Activated T-cell treated with anti-CD3 and anti-CD28 coated beads, Interleukin-2, amount 50 U/mL, for 72 hours (primary cell): Measurements from ENCODE around the gene PGGHG. TPM values are rescaled to one million over a fixed set of nuclear protein-coding genes. Genes with fewer than 3 reads are reported as not detected.

Source experiments
- ATAC-seq, 2 donors: fragments of 150-1000 bp; cut with Tn5 transposase; replicated peaks in 1 of 2; 2 replicates each; pipeline ENCODE4 v1.10.0; 2021; ENCODE audit warnings: moderate library complexity in 2 of 2, mild to moderate bottlenecking in 1 of 2
- DNase-seq, 2 donors: peaks; one replicate each; pipeline ENCODE4 v3.0.0; 2021 to 2022; ENCODE audit warnings: mixed read lengths in 1 of 2
- H3K27ac Mint-ChIP-seq: one replicate; pipeline ENCODE4 v1.8.0; 2022; ENCODE audit warnings: mild to moderate bottlenecking, moderate library complexity, mixed read lengths
- H3K27me3 Mint-ChIP-seq: one replicate; pipeline ENCODE4 v1.8.0; 2022; ENCODE audit warnings: low read depth, mixed read lengths
- H3K36me3 Mint-ChIP-seq, 2 donors: one replicate each; pipeline ENCODE4 v1.8.0; 2022; ENCODE audit warnings: mixed read lengths in 2 of 2, mild to moderate bottlenecking in 1 of 2; ENCODE audit not compliant: insufficient read depth in 2 of 2
- H3K4me1 Mint-ChIP-seq: one replicate; pipeline ENCODE4 v1.8.0; 2022; ENCODE audit warnings: low read depth, mixed read lengths
- H3K4me3 Mint-ChIP-seq, 2 donors: one replicate each; pipeline ENCODE4 v1.8.0; 2022; ENCODE audit warnings: mild to moderate bottlenecking in 2 of 2, mixed read lengths in 2 of 2, moderate library complexity in 2 of 2
- H3K9me3 Mint-ChIP-seq, 2 donors: one replicate each; pipeline ENCODE4 v1.8.0; 2022; ENCODE audit warnings: mixed read lengths in 2 of 2
- total RNA-seq, 2 donors: library from RNA; stranded (reverse); gene quantifications; one replicate each; pipeline ENCODE4 v1.2.3, GENCODE V29; 2022

PGGHG gene
- total RNA-seq, 2 donors from 2014 or later = 161 to 273 TPM

DNA sequence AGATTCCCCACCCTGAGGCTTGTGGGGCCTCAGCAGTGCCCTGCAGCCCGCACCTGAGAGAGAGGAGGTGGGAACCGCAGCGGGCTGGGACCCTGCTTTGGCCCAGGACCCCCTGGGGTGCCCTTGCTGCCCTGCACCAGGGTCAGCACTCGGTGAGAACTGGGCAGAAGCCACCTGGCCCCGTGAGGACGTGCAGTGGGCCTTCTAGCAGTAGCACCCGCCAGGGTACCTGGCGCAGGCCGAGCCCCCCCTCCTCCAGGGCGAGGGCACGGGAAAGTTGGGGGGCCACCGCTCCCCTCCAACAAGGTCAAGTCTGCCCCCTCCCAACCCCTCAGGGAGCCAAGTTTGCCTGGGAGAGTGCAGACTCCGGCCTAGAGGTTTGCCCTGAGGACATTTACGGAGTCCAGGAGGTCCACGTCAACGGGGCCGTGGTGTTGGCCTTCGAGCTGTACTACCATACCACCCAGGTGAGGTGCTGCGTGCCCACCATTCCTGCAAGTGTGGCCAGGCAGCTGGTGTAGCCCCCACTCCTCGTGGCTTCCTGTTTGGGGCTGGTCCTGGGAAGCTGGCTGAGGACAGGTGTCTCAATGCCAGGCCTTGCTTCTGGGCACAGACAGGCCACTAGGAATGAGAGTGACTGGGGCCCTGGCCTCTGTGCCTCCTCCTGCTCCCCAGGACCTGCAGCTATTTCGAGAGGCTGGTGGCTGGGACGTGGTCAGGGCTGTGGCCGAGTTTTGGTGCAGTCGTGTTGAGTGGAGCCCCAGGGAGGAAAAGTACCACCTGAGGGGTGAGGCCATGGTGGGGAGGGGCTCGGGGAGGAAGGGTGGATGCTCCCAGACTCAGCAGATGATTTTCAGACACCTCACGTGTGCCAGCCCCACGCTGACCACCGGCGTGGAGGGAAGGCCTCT is 3.5 kb downstream of the PGGHG start:
- no peak overlapping the region for H3K27ac Mint-ChIP-seq
- H3K36me3 Mint-ChIP-seq = peaks cover 7 to 16% of the 10 kb centered on the region in 2 donors
- no peak for ATAC-seq
- DNase-seq = no peak
- peaks cover 28% of the 10 kb centered on the region for H3K4me1 Mint-ChIP-seq
- no peaks in the 10 kb centered on the region for H3K9me3 Mint-ChIP-seq
- H3K4me3 Mint-ChIP-seq = no peak overlapping the region
- no peaks in the 10 kb centered on the region for H3K27me3 Mint-ChIP-seq

DNA sequence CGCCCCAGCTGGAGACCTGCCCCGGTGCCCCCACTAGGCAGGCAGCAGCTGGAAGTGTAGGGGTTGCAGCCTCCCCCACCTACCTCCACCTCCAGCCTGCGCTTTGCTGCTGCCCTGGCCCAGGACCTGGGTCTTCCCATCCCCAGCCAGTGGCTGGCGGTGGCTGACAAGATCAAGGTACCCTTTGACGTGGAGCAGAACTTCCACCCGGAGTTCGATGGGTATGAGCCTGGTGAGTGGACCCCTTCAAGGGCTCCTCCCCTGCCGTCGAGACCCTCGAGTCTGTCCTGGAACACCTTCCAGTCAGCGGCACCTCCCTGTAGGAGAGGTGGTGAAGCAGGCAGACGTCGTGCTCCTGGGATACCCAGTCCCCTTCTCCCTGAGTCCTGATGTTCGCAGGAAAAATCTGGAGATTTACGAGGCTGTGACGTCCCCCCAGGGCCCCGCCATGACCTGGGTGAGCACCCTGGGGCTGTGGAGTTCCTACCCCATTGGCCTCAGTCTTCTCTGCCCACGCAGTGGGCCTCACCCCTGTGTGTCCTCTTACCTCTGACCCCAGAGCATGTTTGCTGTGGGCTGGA is 4.4 kb downstream of the PGGHG start:
- no peak for ATAC-seq
- Mint-ChIP-seq H3K27me3 (no peaks in the 10 kb centered on the region), H3K4me1 (peaks cover 37% of the 10 kb centered on the region), H3K9me3 (no peaks in the 10 kb centered on the region), H3K27ac (no peak overlapping the region), H3K36me3 (peaks cover 3 to 10% of the 10 kb centered on the region in 2 donors), H3K4me3 (no peak overlapping the region)
- DNase-seq = no peak

DNA sequence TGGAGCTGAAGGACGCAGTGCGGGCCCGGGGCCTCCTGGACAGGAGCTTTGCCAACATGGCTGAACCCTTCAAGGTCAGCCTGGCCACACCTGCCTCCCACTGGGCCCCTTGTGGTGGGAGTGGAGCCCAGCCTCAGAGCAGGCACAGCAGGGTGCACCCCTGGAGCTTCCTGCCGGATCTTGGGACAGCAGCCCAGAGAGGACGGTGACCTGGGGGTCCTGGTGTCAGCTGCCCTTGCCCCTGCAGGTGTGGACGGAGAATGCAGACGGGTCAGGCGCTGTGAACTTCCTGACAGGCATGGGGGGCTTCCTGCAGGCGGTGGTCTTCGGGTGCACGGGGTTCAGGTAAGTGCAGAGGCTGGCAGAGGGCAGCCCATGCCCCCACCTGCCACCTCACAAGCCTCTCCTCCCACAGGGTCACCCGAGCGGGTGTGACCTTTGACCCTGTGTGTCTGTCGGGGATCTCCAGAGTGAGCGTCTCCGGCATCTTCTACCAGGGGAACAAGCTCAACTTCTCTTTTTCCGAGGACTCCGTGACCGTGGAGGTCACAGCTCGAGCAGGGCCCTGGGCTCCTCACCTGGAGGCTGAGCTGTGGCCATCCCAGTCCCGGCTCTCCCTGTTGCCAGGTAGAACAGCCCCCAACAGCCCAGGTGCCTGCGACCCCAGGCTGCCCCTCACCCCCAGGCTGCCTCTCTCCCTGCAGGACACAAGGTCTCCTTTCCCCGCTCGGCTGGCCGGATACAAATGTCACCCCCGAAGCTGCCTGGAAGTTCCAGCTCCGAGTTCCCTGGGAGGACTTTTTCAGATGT is 5.1 kb downstream of the PGGHG start:
- ATAC-seq (no peak), DNase-seq (no peak)
- no peak overlapping the region for H3K27ac Mint-ChIP-seq
- peaks cover 40% of the 10 kb centered on the region for H3K4me1 Mint-ChIP-seq
- H3K4me3 Mint-ChIP-seq = no peak overlapping the region
- peaks cover 3 to 10% of the 10 kb centered on the region in 2 donors for H3K36me3 Mint-ChIP-seq
- no peaks in the 10 kb centered on the region for H3K9me3 Mint-ChIP-seq
- H3K27me3 Mint-ChIP-seq = no peaks in the 10 kb centered on the region

DNA sequence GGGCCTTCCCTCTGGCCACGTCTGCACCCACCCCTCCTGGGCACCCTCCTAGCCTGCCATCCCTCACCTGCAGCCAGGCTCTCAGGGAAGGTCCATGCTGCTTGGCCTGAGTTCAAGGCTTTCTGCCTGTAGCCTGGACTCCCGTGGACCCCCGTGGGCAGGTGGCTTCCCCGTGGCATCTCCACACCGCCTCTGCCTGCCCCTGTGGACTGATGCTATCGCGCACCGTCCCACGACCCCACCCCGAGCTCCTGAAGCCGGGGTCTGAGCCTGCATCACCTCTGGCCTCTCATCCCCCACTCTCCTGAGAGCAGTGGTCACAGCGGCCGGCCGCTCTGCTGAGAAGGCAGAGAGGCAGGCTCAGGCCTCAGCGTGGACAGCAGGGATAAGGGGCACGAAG is 5.9 kb downstream of the PGGHG start:
- H3K36me3 Mint-ChIP-seq = peaks cover 3 to 9% of the 10 kb centered on the region in 2 donors
- ATAC-seq (no peak), DNase-seq (no peak)
- H3K4me3 Mint-ChIP-seq = no peak overlapping the region
- no peak overlapping the region for H3K27ac Mint-ChIP-seq
- H3K27me3 Mint-ChIP-seq = no peaks in the 10 kb centered on the region
- H3K9me3 Mint-ChIP-seq = no peaks in the 10 kb centered on the region
- peaks cover 37% of the 10 kb centered on the region for H3K4me1 Mint-ChIP-seq

DNA sequence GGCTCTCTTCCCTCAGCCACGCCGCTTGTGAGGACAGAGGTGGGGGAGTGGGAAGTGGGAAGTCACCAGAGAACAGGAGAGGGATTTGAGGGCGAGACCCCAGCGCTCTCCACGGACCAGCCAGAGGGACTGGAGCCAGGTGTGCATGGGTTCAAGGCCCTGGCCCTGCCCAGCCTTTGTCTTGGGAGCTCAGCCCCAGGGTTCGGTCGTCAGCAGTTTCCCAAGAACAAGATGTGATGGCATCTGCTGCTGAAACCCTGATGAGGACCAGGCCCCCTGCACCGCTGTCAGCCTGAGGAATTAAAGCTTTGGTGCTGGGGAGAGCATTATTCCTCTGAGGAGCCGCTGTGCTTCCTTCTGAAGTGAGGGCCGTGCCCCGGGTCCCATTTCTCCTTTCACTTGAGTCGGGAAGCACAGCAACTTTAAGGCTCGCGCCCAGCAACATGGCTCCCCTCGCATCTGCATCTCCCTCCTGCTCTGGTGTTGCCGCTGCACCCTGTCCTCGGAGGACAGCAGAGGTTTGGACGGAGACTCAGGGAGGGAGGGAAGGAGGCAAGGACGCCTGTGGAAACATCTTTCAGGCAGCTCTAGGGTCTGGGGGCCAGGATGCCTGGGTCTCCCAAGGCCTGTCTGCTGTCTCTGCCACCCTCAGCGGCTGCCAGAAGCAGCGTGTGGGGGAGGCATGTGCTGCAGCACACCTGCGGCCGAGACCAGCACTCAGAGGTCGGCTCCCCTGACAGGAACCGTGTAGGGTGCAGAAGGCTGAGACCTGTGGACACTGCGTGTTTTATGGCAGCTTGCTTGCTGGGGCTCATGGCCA is 6.6 kb downstream of the PGGHG start:
- Mint-ChIP-seq H3K27ac (no peak overlapping the region), H3K36me3 (peaks cover 3 to 7% of the 10 kb centered on the region in 2 donors), H3K27me3 (peaks cover 6% of the 10 kb centered on the region), H3K4me1 (peaks cover 36% of the 10 kb centered on the region), H3K9me3 (no peaks in the 10 kb centered on the region), H3K4me3 (no peak overlapping the region)
- no peak for ATAC-seq
- DNase-seq = no peak

DNA sequence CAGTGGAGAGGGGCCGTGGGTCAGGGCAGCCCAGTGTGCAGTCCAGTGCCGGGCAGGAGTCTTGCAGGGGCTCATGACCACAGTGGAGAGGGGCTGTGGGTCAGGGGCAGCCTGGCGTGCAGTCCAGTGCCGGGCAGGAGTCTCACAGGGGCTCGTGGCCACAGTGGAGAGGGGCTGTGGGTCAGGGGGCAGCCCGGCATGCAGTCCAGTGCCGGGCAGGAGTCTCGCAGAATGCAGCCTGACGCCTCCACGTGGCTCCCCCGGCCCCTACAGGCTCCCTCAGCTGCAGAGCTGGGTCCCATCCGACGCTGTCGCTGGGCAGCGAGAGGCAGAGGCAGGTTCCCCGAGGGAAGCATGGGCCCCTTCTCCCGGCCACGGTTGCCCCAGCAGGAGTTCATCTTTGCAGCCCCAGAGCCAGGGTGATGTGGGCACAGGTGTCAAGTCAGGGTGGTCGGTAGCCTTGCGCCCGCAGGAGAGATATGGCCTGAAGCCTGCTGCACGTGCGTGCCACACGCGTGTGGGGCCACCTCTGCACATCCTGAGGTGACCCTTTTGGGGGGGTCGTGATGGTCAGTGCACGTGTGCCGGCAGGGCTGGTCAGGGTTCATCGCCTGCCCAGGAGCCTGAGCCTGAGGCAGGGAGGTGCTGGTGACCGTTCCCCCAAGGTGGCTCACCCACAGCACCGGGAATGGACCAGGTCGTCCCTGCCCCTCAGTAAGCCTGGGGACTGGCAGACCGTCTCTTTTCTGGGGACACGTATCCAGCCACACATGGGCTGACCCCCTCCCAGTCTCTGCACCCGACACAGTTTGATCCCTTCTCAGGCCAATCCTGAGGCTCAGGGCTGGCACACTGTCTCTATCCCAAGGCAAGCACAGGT is 7.5 kb downstream of the PGGHG start:
- ATAC-seq = peak in 1 of 2 donors; percentile 10
- Mint-ChIP-seq H3K4me1 (peaks cover 35% of the 10 kb centered on the region), H3K36me3 (peaks cover 0 to 2% of the 10 kb centered on the region in 2 donors), H3K27ac (no peak overlapping the region), H3K9me3 (no peaks in the 10 kb centered on the region), H3K4me3 (no peak overlapping the region), H3K27me3 (peaks cover 14% of the 10 kb centered on the region)
- peak in 1 of 2 donors; percentile 10 for DNase-seq

DNA sequence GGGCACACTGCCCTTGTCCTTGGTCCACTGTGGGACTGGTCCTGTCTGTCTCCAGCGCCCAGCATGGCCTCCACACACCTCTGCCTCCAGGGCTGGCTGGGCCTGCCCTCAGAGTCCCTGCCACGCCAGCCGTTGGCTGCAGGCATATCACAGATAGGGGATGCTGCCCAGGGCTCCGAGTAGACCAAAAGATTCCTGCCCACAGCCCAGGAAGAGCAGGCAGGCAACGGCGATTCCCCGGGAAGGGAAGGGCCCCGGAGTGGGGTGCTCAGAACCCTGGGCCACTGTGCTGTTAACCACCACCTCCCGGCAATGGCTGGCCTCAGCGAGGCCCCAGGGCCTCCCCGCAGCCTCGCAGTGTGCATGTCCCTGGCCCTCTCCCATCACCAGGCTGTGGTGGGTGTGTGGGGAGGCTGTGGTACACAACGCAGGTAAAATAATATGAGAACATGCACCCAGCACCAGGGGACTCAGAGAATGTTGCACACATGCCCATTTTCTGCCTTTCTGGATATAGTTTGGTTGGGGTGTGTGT is 8.2 kb downstream of the PGGHG start:
- Mint-ChIP-seq H3K4me1 (peaks cover 37% of the 10 kb centered on the region), H3K36me3 (no peaks in the 10 kb centered on the region), H3K9me3 (no peaks in the 10 kb centered on the region), H3K27me3 (peaks cover 15% of the 10 kb centered on the region), H3K4me3 (peak overlapping the region in 1 of 2 donors; percentile 62), H3K27ac (no peak overlapping the region)
- peak in 1 of 2 donors; percentile 52 for DNase-seq
- ATAC-seq = peak; percentile 13 to 49

DNA sequence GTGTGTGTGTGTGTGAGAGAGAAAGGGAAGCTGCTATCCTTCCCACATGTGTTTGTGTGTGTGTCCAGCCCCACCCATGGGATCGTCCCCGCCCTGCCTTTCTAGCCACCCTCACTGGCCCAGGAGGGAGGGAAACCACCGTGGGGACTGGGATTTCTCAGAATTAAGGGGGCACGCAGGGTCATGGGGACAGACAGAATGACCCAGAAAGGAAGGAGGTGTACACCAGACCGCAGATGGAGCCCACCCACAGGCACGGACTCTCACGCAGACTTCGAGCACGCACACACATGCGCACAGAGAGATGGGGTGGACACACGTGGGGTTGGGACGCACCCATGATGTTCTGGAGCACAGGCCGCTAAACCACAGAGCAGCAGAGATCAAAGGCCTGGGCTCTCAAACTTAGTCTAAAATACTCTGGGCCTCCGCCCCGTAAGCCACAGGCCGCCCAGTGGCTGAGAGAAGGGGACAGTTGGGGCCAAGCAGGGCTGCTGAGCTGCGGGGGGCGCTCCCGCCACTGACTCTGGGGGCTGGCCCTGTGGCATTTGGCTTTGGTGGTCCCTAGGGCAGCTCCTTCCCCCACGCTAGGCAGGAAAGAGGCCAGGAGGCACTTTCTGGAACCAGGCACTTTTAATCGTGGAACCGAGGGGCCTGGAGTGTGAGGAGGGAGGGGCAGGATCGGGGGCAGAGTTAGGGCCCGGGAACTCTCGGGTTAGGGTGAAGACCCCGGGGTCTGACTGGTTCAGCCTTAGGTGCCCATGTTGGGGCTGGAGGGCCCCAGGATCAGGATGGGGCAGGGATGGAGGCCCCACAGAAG is 8.9 kb downstream of the PGGHG start:
- peak in 1 of 2 donors; percentile 71 for ATAC-seq
- Mint-ChIP-seq H3K36me3 (no peaks in the 10 kb centered on the region), H3K9me3 (no peaks in the 10 kb centered on the region), H3K27ac (no peak overlapping the region), H3K27me3 (peaks cover 15% of the 10 kb centered on the region), H3K4me1 (peaks cover 43% of the 10 kb centered on the region), H3K4me3 (peak overlapping the region in 1 of 2 donors; percentile 62)
- peak in 1 of 2 donors; percentile 66 for DNase-seq

DNA sequence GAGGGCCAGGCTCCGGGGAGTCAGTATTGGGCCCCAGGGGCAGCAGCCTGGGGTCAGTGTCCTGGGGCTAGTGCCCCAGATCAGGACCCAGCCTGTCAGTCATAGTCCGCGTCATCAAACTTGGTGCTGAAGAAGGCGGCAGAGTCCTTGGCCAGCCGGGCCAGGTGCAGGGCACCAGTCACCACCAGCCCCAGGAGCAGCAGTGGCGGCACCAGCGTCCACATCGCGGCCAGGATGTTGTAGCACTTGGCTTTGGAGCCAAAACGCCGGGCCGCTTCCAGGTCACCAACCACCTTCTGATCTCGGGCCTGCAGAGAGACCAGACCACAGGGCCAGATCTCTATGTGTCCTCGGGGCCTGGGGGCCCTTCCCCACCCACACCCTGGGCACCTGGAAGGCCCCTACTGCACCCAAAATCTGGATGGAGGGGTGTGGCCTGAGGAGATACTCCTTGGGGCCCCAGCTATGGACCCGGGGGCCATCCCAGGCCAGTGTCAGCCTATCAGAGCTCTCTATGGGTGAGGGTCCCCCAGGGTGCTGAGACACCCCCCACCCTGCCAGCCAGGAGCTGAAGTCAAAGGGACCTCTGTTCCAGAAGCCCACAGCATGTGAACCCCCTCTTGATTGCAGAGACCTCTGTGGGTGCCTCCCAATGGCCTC is 9.6 kb downstream of the PGGHG start:
- H3K27ac Mint-ChIP-seq = no peak overlapping the region

DNA sequence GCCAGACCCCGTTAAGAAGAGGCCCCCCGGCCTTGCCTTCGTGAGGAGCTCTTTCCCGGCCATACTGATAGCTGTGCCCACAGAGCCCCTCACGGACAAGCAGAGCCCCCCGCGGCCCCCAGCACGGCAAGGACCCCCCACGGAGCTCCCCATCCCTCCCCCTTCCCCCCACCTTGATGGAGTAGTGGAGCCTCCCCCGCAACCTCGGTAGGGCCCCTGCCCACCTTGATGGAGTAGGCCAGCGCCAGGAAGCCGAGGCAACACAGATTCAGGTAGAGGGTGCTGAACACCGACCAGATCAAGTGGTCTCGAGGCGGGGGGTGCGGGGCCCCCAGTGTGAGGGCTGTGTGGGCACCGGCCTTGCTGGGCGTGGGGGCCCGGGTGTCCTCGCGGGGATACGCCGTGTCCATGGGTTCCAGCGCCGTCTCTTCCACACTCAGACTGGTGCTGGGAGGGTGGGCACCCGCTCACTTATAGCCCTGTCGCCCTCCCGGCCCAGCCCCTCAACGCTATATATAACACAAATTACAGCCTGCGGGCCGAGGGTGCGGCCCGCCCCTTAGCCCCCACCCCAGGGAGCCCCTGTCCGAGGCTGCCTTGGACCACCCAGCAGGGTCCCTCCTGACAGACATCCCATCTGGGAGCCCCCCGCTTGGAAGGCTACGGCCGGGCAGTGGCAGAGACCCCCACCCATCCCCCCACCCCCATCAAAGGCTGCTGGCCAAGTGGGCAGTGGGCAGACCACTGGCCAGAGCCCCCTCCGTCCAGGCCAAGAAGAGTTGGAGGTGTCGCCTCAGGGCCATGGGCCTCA is 10.4 kb downstream of the PGGHG start, which contains the start of gene IFITM5:
IFITM5 (minus strand) TSS at position 446 of the 811 bp plus-strand sequence; CDS start at position 410, 36 bp downstream.
- ATAC-seq = no peak
- H3K27ac Mint-ChIP-seq = no peak within 1 kb of the TSS
- peaks cover 53% of the 10 kb centered on the region for H3K4me1 Mint-ChIP-seq
- peak in 1 of 2 donors; percentile 5 for DNase-seq
- no peak within 1 kb of the TSS for H3K4me3 Mint-ChIP-seq
- H3K27me3 Mint-ChIP-seq = peaks cover 15% of the 10 kb centered on the region
- no peaks in the 10 kb centered on the region for H3K9me3 Mint-ChIP-seq
- no peaks in the 10 kb centered on the region for H3K36me3 Mint-ChIP-seq

More for the DNA sequence above, 9.6 kb downstream of the PGGHG start:
- Mint-ChIP-seq H3K4me3 (peak overlapping the region in 1 of 2 donors; percentile 62), H3K9me3 (no peaks in the 10 kb centered on the region), H3K36me3 (no peaks in the 10 kb centered on the region), H3K27me3 (peaks cover 15% of the 10 kb centered on the region), H3K4me1 (peaks cover 51% of the 10 kb centered on the region)
- DNase-seq (peak in 1 of 2 donors; percentile 15), ATAC-seq (peak in 1 of 2 donors; percentile 2)
